ENCODE data around the gene TANC1. TPM values are rescaled to one million over a fixed set of nuclear protein-coding genes. Genes with fewer than 3 reads are reported as not detected.

TANC1 gene
- total RNA-seq, 1 donor from 2014 or later: 18.5 TPM

DNA sequence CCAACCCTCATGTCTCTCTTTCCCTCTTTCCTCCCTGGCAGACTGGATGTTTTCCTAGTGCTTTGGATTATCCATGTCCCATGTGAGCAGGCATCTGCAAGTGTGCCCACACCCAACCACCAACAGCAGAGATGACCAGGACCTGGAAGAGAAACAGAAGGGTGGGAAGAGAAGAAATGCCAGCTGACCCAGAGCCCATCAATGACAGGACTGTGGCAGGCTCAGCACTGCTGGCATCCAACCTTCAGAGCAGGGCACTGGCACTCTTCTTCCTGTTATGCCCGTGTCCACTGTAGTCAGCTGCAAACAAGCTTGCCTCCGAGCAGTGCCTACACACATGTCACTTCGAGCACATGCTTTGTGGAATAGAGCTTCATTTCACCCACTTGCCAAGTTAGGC is 121.1 kb downstream of the TANC1 start:
- TF ChIP-seq, protein P1, sequence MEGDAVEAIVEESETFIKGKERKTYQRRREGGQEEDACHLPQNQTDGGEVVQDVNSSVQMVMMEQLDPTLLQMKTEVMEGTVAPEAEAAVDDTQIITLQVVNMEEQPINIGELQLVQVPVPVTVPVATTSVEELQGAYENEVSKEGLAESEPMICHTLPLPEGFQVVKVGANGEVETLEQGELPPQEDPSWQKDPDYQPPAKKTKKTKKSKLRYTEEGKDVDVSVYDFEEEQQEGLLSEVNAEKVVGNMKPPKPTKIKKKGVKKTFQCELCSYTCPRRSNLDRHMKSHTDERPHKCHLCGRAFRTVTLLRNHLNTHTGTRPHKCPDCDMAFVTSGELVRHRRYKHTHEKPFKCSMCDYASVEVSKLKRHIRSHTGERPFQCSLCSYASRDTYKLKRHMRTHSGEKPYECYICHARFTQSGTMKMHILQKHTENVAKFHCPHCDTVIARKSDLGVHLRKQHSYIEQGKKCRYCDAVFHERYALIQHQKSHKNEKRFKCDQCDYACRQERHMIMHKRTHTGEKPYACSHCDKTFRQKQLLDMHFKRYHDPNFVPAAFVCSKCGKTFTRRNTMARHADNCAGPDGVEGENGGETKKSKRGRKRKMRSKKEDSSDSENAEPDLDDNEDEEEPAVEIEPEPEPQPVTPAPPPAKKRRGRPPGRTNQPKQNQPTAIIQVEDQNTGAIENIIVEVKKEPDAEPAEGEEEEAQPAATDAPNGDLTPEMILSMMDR (IDR thresholded peaks at IDR 0.05; ENCODE audit: insufficient read depth, low read length, poor library complexity, severe bottlenecking): no peak
- Histone ChIP-seq H3K36me3 (ENCODE audit: control insufficient read depth, insufficient read depth, low read length) (no peaks in the 10 kb centered on the region), H3K4me3 (ENCODE audit: low read depth, low read length) (no peak overlapping the region), H3K27me3 (ENCODE audit: control insufficient read depth, insufficient read depth, low read length) (no peaks in the 10 kb centered on the region)
- DNase-seq (ENCODE audit: low read depth): no peak

DNA sequence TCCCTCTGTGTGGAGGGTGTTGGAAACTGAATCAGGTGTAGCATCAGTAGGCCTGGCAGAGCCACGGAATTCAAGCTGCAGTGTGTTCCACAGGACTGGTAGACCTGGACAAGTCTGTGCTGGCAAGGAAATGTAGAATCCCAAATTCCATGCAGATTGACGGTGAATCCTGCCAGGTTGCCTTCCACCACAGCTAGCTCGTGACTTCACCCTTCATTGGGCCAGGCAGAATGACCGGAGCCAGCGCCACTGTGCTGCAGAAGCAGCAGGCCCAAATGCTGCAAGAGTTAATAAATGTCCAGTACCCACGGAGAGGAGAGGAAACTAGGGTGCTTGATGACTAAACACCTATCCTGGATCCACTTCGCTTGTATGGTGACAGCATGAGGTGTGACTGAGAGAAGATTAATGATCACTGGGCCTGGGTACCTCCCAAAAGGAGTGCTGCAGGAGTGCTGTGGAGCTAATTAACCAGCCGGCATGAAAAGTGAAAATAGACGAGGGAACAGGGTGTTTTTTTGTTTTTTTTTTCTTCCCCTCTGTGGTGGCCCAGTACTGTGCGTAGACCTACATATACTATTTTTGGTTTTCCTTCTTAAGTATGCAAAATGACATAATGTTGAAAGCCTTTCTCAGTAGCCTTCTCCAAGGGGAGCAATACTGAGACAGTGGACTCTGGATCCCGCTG is 122.2 kb downstream of the TANC1 start:
- Histone ChIP-seq H3K4me3 (ENCODE audit: low read depth, low read length) (no peak overlapping the region), H3K27me3 (ENCODE audit: control insufficient read depth, insufficient read depth, low read length) (no peaks in the 10 kb centered on the region), H3K36me3 (ENCODE audit: control insufficient read depth, insufficient read depth, low read length) (no peaks in the 10 kb centered on the region)
- DNase-seq (ENCODE audit: low read depth): peak; percentile 79
- TF ChIP-seq, protein P1 (IDR thresholded peaks at IDR 0.05; ENCODE audit: insufficient read depth, low read length, poor library complexity, severe bottlenecking): no peak

DNA sequence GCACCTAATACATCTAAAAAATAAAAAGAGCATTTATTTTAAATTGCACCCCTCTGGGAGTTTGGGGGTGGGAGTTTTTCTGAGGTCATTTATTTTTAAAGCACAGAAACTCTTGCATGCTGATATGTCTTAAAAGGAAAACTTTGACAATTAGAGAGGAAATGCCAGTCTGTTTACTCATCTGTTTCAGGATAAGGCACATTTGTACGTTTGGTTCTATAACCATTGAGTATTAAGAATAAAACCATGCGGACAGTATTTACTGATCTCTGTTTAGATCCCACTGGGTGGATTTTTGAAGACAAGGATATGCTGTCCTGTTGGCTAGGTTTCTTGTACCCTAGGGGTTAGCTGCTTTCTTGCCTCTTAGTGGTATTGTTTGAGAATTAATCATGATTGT is 122.9 kb downstream of the TANC1 start:
- Histone ChIP-seq H3K4me3 (ENCODE audit: low read depth, low read length) (no peak overlapping the region), H3K36me3 (ENCODE audit: control insufficient read depth, insufficient read depth, low read length) (no peaks in the 10 kb centered on the region), H3K27me3 (ENCODE audit: control insufficient read depth, insufficient read depth, low read length) (no peaks in the 10 kb centered on the region)
- DNase-seq (ENCODE audit: low read depth): no peak
- TF ChIP-seq, protein P1 (IDR thresholded peaks at IDR 0.05; ENCODE audit: insufficient read depth, low read length, poor library complexity, severe bottlenecking): no peak

DNA sequence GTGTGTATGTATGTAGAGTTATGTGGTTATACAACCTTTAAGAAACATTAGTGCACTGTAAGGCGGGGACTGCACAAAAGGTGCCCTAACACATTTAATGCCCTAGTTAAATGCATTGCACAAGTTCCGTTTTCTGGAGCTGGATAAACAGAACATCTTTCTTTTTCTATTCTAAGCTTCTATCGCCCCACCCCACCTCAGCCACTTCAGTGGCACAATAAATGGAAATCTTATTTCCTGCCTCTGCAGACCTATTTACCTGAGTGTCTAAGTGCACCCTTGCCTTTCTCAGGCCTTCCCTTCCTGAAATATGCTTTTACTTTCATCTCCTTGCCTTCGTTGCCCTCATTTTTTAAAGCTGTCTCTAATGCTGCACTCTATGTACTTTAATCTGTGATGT is 123.5 kb downstream of the TANC1 start:
- H3K36me3 ChIP-seq (ENCODE audit: control insufficient read depth, insufficient read depth, low read length): no peaks in the 10 kb centered on the region
- H3K4me3 ChIP-seq (ENCODE audit: low read depth, low read length): no peak overlapping the region
- no peaks in the 10 kb centered on the region for H3K27me3 ChIP-seq (ENCODE audit: control insufficient read depth, insufficient read depth, low read length)
- DNase-seq (ENCODE audit: low read depth): no peak
- TF ChIP-seq, protein P1 (IDR thresholded peaks at IDR 0.05; ENCODE audit: insufficient read depth, low read length, poor library complexity, severe bottlenecking): no peak

DNA sequence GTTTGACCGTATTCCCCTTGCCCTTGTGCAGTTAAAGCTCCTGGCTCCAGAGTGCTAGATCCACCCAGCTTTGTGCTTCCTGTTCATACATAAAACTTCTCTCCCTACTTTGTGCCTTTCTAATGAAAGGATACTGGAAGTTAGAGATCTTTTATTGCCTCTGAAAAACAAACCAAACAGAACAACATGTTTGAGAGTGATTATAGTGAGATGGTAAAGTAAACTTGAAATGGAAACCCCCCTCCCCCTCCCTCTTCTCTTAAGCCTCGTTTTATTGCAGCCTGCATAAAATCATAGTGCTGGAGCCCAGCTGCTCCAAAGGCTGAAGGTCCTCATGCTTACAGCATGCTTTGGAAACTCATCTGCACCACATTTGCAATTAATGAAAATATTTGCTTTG is 125.1 kb downstream of the TANC1 start:
- no peak for DNase-seq (ENCODE audit: low read depth)
- TF ChIP-seq, protein P1 (IDR thresholded peaks at IDR 0.05; ENCODE audit: insufficient read depth, low read length, poor library complexity, severe bottlenecking): no peak
- peaks cover 2% of the 10 kb centered on the region for H3K36me3 ChIP-seq (ENCODE audit: control insufficient read depth, insufficient read depth, low read length)
- H3K4me3 ChIP-seq (ENCODE audit: low read depth, low read length): no peak overlapping the region
- no peaks in the 10 kb centered on the region for H3K27me3 ChIP-seq (ENCODE audit: control insufficient read depth, insufficient read depth, low read length)

DNA sequence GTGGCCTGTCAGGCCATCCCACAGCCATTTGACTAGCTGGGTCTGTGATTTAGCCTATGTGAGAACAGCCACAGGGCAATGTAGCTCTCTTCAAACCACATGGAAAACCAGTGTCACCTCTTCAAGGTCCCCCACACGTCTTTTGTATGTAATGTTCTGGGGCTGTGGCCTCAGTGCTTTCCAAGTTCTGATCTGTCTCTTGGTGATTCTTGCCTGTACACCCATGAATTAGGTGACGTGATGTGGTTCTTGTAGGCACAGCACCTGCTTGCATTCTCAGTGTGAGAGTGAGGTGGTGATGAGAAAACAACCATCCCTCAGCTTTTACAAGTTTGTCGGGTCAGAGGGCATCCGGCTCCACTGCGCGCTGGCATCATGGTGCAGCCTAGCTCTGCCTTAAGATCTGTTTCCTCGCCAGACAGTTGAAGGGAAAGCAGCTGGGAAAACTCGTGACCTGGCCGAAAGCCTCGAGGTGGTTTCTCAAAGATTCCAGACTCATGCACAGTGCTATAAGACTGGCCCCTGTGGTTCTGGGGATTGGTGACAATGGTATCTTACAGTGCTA is 125.8 kb downstream of the TANC1 start:
- no peak for DNase-seq (ENCODE audit: low read depth)
- Histone ChIP-seq H3K27me3 (ENCODE audit: control insufficient read depth, insufficient read depth, low read length) (no peaks in the 10 kb centered on the region), H3K4me3 (ENCODE audit: low read depth, low read length) (no peak overlapping the region), H3K36me3 (ENCODE audit: control insufficient read depth, insufficient read depth, low read length) (peaks cover 2% of the 10 kb centered on the region)
- TF ChIP-seq, protein P1 (IDR thresholded peaks at IDR 0.05; ENCODE audit: insufficient read depth, low read length, poor library complexity, severe bottlenecking): no peak
